ENCODE measurements around the gene CPZ.

DNA sequence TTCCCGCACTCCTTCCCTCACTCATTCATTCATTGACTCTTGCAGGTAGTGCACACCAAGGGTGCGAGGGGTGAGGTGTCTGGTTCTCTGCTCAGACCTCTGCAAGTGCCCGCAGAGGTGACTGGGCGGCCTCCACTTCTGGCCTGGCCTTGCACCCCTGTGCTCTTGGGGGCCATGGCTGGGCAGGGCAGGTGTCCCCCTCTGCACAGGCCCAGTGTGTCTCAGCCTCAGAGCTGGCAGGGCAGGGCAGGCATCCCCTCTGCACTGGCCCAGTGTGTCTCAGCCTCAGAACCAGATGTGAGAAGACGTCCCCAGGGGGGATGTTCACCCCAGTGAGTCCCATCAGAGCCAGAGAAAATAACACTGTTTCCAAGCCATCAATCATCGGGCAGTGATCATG is 16.8 kb downstream of the CPZ start:
- TF ChIP-seq TAF1 (IDR thresholded peaks at IDR 0.05; ENCODE audit: low read depth) (no peak), MAX (IDR thresholded peaks at IDR 0.05) (no peak), YY1 (IDR thresholded peaks at IDR 0.05; ENCODE audit: low read depth) (no peak)
- TF ChIP-seq, protein P1, sequence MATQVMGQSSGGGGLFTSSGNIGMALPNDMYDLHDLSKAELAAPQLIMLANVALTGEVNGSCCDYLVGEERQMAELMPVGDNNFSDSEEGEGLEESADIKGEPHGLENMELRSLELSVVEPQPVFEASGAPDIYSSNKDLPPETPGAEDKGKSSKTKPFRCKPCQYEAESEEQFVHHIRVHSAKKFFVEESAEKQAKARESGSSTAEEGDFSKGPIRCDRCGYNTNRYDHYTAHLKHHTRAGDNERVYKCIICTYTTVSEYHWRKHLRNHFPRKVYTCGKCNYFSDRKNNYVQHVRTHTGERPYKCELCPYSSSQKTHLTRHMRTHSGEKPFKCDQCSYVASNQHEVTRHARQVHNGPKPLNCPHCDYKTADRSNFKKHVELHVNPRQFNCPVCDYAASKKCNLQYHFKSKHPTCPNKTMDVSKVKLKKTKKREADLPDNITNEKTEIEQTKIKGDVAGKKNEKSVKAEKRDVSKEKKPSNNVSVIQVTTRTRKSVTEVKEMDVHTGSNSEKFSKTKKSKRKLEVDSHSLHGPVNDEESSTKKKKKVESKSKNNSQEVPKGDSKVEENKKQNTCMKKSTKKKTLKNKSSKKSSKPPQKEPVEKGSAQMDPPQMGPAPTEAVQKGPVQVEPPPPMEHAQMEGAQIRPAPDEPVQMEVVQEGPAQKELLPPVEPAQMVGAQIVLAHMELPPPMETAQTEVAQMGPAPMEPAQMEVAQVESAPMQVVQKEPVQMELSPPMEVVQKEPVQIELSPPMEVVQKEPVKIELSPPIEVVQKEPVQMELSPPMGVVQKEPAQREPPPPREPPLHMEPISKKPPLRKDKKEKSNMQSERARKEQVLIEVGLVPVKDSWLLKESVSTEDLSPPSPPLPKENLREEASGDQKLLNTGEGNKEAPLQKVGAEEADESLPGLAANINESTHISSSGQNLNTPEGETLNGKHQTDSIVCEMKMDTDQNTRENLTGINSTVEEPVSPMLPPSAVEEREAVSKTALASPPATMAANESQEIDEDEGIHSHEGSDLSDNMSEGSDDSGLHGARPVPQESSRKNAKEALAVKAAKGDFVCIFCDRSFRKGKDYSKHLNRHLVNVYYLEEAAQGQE (IDR thresholded peaks at IDR 0.05; ENCODE audit: low read depth): no peak

All from Ishikawa (cell line).